ENCODE results near the gene MAML2.
"Not testable (repeated sequence)": the region's sequence is repeated elsewhere in the genome, so short reads cannot be mapped to it uniquely, and the experiment has no call there.

- not testable (repeated sequence) for TF ChIP-seq CTCF (IDR thresholded peaks at IDR 0.05; ENCODE audit: low read length); EZH2 (optimal IDR thresholded peaks at IDR 0.05; ENCODE audit: low read depth, low read length)
Observed at GRCh38 chr11:96271352-96271751, 71.6 kb downstream of the MAML2 start.

All from MM.1S (cell line).